Measurements from ENCODE around the gene AGBL1. TPM values are rescaled to one million over a fixed set of nuclear protein-coding genes. Genes with fewer than 3 reads are reported as not detected.

The AGBL1 gene
- polyA plus RNA-seq, 1 experiment: not detected

DNA sequence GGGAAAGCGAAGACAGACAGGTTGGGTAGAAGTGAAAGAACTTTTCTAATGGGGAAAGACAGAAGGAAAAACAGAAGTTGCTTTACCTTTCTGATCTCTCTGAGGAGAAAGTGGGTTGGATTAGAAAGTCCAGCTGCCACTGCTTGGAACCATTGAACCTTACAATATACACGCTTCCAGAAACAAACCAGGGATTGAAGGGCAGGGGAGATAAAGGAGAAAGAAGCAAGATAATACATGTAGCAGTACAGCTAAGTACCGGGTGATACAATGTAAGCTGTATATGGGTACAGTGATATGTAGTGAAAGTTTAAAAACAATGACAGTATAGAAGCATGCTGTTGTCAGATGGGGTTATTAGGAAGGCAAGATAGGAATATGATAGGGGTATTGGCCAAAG is 684.4 kb downstream of the AGBL1 start:
- Histone ChIP-seq H3K27me3 (ENCODE audit: control insufficient read depth, insufficient read depth, low read length) (no peaks in the 10 kb centered on the region), H3K36me3 (ENCODE audit: control insufficient read depth, insufficient read depth, low read length) (no peaks in the 10 kb centered on the region), H3K4me3 (ENCODE audit: low read depth, low read length) (no peak overlapping the region)
- POLR2A ChIA-PET: no interaction called here
- CTCF ChIA-PET: no interaction called here
- DNase-seq (ENCODE audit: low read depth): no peak
- TF ChIP-seq, protein P1, sequence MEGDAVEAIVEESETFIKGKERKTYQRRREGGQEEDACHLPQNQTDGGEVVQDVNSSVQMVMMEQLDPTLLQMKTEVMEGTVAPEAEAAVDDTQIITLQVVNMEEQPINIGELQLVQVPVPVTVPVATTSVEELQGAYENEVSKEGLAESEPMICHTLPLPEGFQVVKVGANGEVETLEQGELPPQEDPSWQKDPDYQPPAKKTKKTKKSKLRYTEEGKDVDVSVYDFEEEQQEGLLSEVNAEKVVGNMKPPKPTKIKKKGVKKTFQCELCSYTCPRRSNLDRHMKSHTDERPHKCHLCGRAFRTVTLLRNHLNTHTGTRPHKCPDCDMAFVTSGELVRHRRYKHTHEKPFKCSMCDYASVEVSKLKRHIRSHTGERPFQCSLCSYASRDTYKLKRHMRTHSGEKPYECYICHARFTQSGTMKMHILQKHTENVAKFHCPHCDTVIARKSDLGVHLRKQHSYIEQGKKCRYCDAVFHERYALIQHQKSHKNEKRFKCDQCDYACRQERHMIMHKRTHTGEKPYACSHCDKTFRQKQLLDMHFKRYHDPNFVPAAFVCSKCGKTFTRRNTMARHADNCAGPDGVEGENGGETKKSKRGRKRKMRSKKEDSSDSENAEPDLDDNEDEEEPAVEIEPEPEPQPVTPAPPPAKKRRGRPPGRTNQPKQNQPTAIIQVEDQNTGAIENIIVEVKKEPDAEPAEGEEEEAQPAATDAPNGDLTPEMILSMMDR (IDR thresholded peaks at IDR 0.05; ENCODE audit: insufficient read depth, low read depth, low read length): no peak

- ChIA-PET POLR2A (no interaction called here), CTCF (interaction anchor here (0.6 kb wide), 1 partner anchor 421 kb away, joined by 4 read pairs; no protein-coding TSS in a partner anchor)
- no peak for DNase-seq (ENCODE audit: low read depth)
- H3K27me3 ChIP-seq (ENCODE audit: control insufficient read depth, insufficient read depth, low read length): no peaks in the 10 kb centered on the region
- no peak overlapping the region for H3K4me3 ChIP-seq (ENCODE audit: low read depth, low read length)
- TF ChIP-seq, protein P1 (IDR thresholded peaks at IDR 0.05; ENCODE audit: insufficient read depth, low read depth, low read length): no peak
- H3K36me3 ChIP-seq (ENCODE audit: control insufficient read depth, insufficient read depth, low read length): no peaks in the 10 kb centered on the region
These were observed 685.6 kb downstream of the AGBL1 start for GRCh38 chr15:86765281-86765680.

DNA sequence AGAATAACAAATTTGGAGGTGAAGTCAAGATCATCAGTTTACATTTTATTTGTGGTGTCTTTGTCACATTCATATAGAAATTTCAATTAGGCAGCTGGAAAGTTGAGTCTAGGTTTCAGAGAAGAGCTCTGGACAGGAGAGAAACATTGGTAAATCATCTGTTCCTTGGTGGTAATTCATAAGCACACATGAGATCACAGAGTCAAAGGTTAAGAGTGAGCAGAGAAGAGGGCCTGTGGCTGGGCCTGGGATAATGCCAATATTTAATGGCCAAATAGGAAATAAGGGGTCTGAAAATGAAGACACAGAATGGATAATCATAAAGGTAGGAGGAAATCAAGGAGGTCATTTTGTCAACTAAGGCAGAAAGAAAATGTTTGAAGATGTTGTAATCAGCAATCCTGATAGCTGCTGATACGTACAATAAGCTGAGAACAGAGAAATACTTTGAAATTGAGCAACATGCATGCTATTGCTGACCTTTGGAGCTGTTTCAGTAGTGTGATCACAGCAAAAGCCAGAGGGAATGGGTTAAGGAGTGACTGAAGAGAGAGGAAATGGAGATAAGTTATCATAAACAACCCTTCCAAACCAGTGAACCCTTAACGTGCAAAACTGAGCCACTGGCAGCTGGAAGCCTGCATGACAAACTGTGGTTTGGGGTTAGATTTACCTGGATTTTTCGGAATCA is 692.8 kb downstream of the AGBL1 start:
- no peak overlapping the region for H3K4me3 ChIP-seq (ENCODE audit: low read depth, low read length)
- no peaks in the 10 kb centered on the region for H3K27me3 ChIP-seq (ENCODE audit: control insufficient read depth, insufficient read depth, low read length)
- ChIA-PET CTCF (no interaction called here), POLR2A (no interaction called here)
- TF ChIP-seq, protein P1 (IDR thresholded peaks at IDR 0.05; ENCODE audit: insufficient read depth, low read depth, low read length): no peak
- no peak for DNase-seq (ENCODE audit: low read depth)
- H3K36me3 ChIP-seq (ENCODE audit: control insufficient read depth, insufficient read depth, low read length): no peaks in the 10 kb centered on the region

GRCh38 chr15:86773736-86774135 is 694.1 kb downstream of the AGBL1 start:
- no peaks in the 10 kb centered on the region for H3K36me3 ChIP-seq (ENCODE audit: control insufficient read depth, insufficient read depth, low read length)
- TF ChIP-seq, protein P1 (IDR thresholded peaks at IDR 0.05; ENCODE audit: insufficient read depth, low read depth, low read length): no peak
- no peaks in the 10 kb centered on the region for H3K27me3 ChIP-seq (ENCODE audit: control insufficient read depth, insufficient read depth, low read length)
- ChIA-PET POLR2A (no interaction called here), CTCF (no interaction called here)
- DNase-seq (ENCODE audit: low read depth): no peak
- H3K4me3 ChIP-seq (ENCODE audit: low read depth, low read length): no peak overlapping the region

DNA sequence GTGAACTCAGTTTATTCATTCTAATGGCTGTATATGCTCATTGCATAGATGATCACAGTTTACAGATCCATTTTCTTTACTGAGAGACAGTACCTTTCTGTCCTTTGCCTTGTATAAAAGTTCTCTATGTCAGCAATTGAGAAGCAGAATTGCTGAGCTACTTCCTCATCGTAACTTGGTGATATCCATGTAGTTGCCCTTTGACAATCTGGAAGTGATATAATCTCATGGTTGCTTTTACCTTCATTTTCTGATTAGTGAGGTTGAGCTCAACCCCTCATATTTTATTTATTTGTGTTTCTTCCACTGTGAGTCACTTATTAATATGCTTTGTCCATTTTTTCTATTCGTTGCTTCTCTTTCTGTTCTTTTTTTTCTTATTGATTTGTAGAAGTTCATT is 696.5 kb downstream of the AGBL1 start:
- H3K27me3 ChIP-seq (ENCODE audit: control insufficient read depth, insufficient read depth, low read length): no peaks in the 10 kb centered on the region
- no peaks in the 10 kb centered on the region for H3K36me3 ChIP-seq (ENCODE audit: control insufficient read depth, insufficient read depth, low read length)
- TF ChIP-seq, protein P1 (IDR thresholded peaks at IDR 0.05; ENCODE audit: insufficient read depth, low read depth, low read length): no peak
- ChIA-PET CTCF (no interaction called here), POLR2A (no interaction called here)
- H3K4me3 ChIP-seq (ENCODE audit: low read depth, low read length): no peak overlapping the region
- no peak for DNase-seq (ENCODE audit: low read depth)

All from BJ (cell line).